ENCODE measurements around the gene DNM3. TPM values are rescaled to one million over a fixed set of nuclear protein-coding genes. Genes with fewer than 3 reads are reported as not detected.
A peak's percentile ranks its signal among the peaks of the same experiment; 100 is the strongest.

The DNM3 gene
- total and polyA plus RNA-seq, 10 of the 15 experiments (the other 5 are each of a cell fraction or from before 2014, with no cell fraction given): 0.03 to 1.5 (median 0.08) TPM; not detected in 3

GRCh38 chr1:172135076-172135672 is 293.9 kb downstream of the DNM3 start (continued):
- TF ChIP-seq BCLAF1 (IDR thresholded peaks at IDR 0.05): no peak
- TF ChIP-seq USF2 (IDR thresholded peaks at IDR 0.05; ENCODE audit: borderline replicate concordance, low read depth, low read length): no peak
- TF ChIP-seq, protein P1, sequence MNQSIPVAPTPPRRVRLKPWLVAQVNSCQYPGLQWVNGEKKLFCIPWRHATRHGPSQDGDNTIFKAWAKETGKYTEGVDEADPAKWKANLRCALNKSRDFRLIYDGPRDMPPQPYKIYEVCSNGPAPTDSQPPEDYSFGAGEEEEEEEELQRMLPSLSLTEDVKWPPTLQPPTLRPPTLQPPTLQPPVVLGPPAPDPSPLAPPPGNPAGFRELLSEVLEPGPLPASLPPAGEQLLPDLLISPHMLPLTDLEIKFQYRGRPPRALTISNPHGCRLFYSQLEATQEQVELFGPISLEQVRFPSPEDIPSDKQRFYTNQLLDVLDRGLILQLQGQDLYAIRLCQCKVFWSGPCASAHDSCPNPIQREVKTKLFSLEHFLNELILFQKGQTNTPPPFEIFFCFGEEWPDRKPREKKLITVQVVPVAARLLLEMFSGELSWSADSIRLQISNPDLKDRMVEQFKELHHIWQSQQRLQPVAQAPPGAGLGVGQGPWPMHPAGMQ (IDR thresholded peaks at IDR 0.05; ENCODE audit: borderline replicate concordance): no peak
- TF ChIP-seq KLF5 (IDR thresholded peaks at IDR 0.05; ENCODE audit: partially characterized antibody): no peak
- no peak for TF ChIP-seq SP1 (IDR thresholded peaks at IDR 0.05; ENCODE audit: low read depth, low read length)
- TF ChIP-seq CTCF (IDR thresholded peaks at IDR 0.05 in 2 of 3, conservative IDR thresholded peaks at IDR 0.05 in 1 of 3; ENCODE audit: control insufficient read depth in 2 of 3, extremely low read depth in 1 of 3, insufficient read depth in 1 of 3, low read depth in 3 of 3, low read length in 3 of 3): peak; percentile 35 to 63 (median 56)
- no peak for TF ChIP-seq RELA (IDR thresholded peaks at IDR 0.05; ENCODE audit: borderline replicate concordance, partially characterized antibody)
- TF ChIP-seq, protein P2, sequence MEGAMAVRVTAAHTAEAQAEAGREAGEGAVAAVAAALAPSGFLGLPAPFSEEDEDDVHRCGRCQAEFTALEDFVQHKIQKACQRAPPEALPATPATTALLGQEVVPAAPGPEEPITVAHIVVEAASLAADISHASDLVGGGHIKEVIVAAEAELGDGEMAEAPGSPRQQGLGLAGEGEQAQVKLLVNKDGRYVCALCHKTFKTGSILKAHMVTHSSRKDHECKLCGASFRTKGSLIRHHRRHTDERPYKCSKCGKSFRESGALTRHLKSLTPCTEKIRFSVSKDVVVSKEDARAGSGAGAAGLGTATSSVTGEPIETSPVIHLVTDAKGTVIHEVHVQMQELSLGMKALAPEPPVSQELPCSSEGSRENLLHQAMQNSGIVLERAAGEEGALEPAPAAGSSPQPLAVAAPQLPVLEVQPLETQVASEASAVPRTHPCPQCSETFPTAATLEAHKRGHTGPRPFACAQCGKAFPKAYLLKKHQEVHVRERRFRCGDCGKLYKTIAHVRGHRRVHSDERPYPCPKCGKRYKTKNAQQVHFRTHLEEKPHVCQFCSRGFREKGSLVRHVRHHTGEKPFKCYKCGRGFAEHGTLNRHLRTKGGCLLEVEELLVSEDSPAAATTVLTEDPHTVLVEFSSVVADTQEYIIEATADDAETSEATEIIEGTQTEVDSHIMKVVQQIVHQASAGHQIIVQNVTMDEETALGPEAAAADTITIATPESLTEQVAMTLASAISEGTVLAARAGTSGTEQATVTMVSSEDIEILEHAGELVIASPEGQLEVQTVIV (IDR thresholded peaks at IDR 0.05; ENCODE audit: borderline replicate concordance, partially characterized antibody): no peak
- TF ChIP-seq TCF12 (IDR thresholded peaks at IDR 0.05; ENCODE audit: low read depth, low read length): no peak
- TF ChIP-seq ZNF24 (IDR thresholded peaks at IDR 0.05): peak; percentile 91
- TF ChIP-seq, protein P3, sequence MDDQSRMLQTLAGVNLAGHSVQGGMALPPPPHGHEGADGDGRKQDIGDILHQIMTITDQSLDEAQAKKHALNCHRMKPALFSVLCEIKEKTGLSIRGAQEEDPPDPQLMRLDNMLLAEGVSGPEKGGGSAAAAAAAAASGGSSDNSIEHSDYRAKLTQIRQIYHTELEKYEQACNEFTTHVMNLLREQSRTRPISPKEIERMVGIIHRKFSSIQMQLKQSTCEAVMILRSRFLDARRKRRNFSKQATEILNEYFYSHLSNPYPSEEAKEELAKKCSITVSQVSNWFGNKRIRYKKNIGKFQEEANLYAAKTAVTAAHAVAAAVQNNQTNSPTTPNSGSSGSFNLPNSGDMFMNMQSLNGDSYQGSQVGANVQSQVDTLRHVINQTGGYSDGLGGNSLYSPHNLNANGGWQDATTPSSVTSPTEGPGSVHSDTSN (IDR thresholded peaks at IDR 0.05; ENCODE audit: insufficient replicate concordance, low read depth, low read length): no peak
- TF ChIP-seq IKZF1 (conservative IDR thresholded peaks at IDR 0.05): no peak
- peak; percentile 66; the same call in 1 of the 2 replicates for TF ChIP-seq SMC3 (IDR thresholded peaks at IDR 0.05; ENCODE audit: borderline replicate concordance, low read length)
- TF ChIP-seq BCL11A (IDR thresholded peaks at IDR 0.05; ENCODE audit: low read depth, low read length): no peak

Data from GM12878 (cell line).